Vagina (tissue), 2 donors: ENCODE measurements around the gene CFAP46. TPM values are rescaled to one million over a fixed set of nuclear protein-coding genes. Genes with fewer than 3 reads are reported as not detected.

Experiments used
- DNase-seq, 2 donors: peaks; one replicate each; pipeline ENCODE4 v3.0.0-alpha.2; 2017; ENCODE audit errors: extremely low spot score in 2 of 2
- H3K27ac ChIP-seq: fragments of 200-600 bp; sonication (generic); one replicate; pipeline ENCODE4 v1.5.1; 2019
- H3K27me3 ChIP-seq: fragments of 200-600 bp; sonication (generic); one replicate; pipeline ENCODE4 v1.5.1; 2019
- H3K36me3 ChIP-seq, 2 donors: fragments of 200-600 bp; sonication (generic); one replicate each; pipeline ENCODE4 v1.5.1; 2017 to 2019
- H3K4me1 ChIP-seq: fragments of 200-600 bp; sonication (generic); one replicate; pipeline ENCODE4 v1.5.1; 2019
- H3K4me3 ChIP-seq, 2 donors: fragments of 200-600 bp; sonication (generic); 1 replicate in 1 of 2; 2 replicates in 1 of 2; pipeline ENCODE4 v1.5.1; 2016 to 2019
- H3K9me3 ChIP-seq: fragments of 200-600 bp; sonication (generic); one replicate; pipeline ENCODE4 v1.5.1; 2019
- CTCF ChIP-seq, 3 experiments: fragments of 450-650 bp in 2 of 3; fragments of 200-600 bp in 1 of 3; sonication (generic) in 1 of 3; IDR thresholded peaks; one replicate each; pipeline ENCODE4 v1.5.1; 2017 to 2019; ENCODE audit warnings: antibody characterized with exemption in 3 of 3, mild to moderate bottlenecking in 2 of 3, moderate library complexity in 2 of 3
- POLR2A ChIP-seq, 2 donors: fragments of 450-650 bp; IDR thresholded peaks; one replicate each; pipeline ENCODE4 v1.6.1; 2017; ENCODE audit warnings: antibody characterized with exemption in 2 of 2, mild to moderate bottlenecking in 2 of 2, moderate library complexity in 2 of 2
- POLR2AphosphoS5 ChIP-seq, 2 donors: sonication (generic); formaldehyde crosslinking; IDR thresholded peaks; one replicate each; pipeline ENCODE4 v1.9.0; 2017; ENCODE audit warnings: antibody characterized with exemption in 2 of 2, mild to moderate bottlenecking in 2 of 2, low read depth in 1 of 2; ENCODE audit not compliant: insufficient read depth in 1 of 2
- intact Hi-C: fragments of 100-400 bp; cut with DNase I; formaldehyde crosslinking; loops from one replicate; pipeline ENCODE4 v1.15.1; 2023
- total RNA-seq: library from RNA; depleted of rRNA; stranded (reverse); fragments of >200 nt; gene quantifications from one replicate; pipeline ENCODE4 v1.2.3, GENCODE V29; 2016

Gene CFAP46
- total RNA-seq, 1 donor from 2014 or later: not detected

- no peaks in the 10 kb centered on the region for H3K9me3 ChIP-seq
- H3K27ac ChIP-seq: no peak overlapping the region
- DNase-seq: no peak
- H3K4me1 ChIP-seq: no peaks in the 10 kb centered on the region
- peaks cover 0 to 20% of the 10 kb centered on the region in 2 donors for H3K36me3 ChIP-seq
- intact Hi-C loops: no loop called here
- no peak overlapping the region for H3K4me3 ChIP-seq
- no peaks in the 10 kb centered on the region for H3K27me3 ChIP-seq
- TF ChIP-seq CTCF (IDR thresholded peaks at IDR 0.05) (no peak), POLR2A (IDR thresholded peaks at IDR 0.05) (no peak), POLR2AphosphoS5 (IDR thresholded peaks at IDR 0.05; ENCODE audit: insufficient read depth in 1 of 2, low read depth in 1 of 2) (no peak)
These were observed 178.8 kb downstream of the CFAP46 start for GRCh38 chr10:132763545-132763944.

- Histone ChIP-seq H3K9me3 (no peaks in the 10 kb centered on the region), H3K4me3 (no peak overlapping the region), H3K27ac (no peak overlapping the region), H3K4me1 (no peaks in the 10 kb centered on the region), H3K27me3 (no peaks in the 10 kb centered on the region), H3K36me3 (peaks cover 0 to 26% of the 10 kb centered on the region in 2 donors)
- intact Hi-C loops: no loop called here
- no peak for TF ChIP-seq POLR2A (IDR thresholded peaks at IDR 0.05)
- TF ChIP-seq POLR2AphosphoS5 (IDR thresholded peaks at IDR 0.05; ENCODE audit: insufficient read depth in 1 of 2, low read depth in 1 of 2): no peak
- TF ChIP-seq CTCF (IDR thresholded peaks at IDR 0.05): no peak
- no peak for DNase-seq
These were observed 180.1 kb downstream of the CFAP46 start for GRCh38 chr10:132762267-132762666.

GRCh38 chr10:132761395-132762060 lies 180.8 kb downstream of the CFAP46 start:
- TF ChIP-seq POLR2AphosphoS5 (IDR thresholded peaks at IDR 0.05; ENCODE audit: insufficient read depth in 1 of 2, low read depth in 1 of 2): no peak
- no peak for TF ChIP-seq POLR2A (IDR thresholded peaks at IDR 0.05)
- Histone ChIP-seq H3K36me3 (peaks cover 0 to 29% of the 10 kb centered on the region in 2 donors), H3K27ac (no peak overlapping the region), H3K4me1 (no peaks in the 10 kb centered on the region), H3K9me3 (no peaks in the 10 kb centered on the region), H3K27me3 (no peaks in the 10 kb centered on the region), H3K4me3 (no peak overlapping the region)
- intact Hi-C loops: no loop called here
- DNase-seq: no peak

- H3K36me3 ChIP-seq: peaks cover 0 to 41% of the 10 kb centered on the region in 2 donors
- DNase-seq: no peak
- intact Hi-C loops: no loop called here
- H3K4me1 ChIP-seq: no peaks in the 10 kb centered on the region
- no peak overlapping the region for H3K27ac ChIP-seq
- no peaks in the 10 kb centered on the region for H3K9me3 ChIP-seq
- H3K4me3 ChIP-seq: no peak overlapping the region
- TF ChIP-seq POLR2A (IDR thresholded peaks at IDR 0.05): no peak
- no peak for TF ChIP-seq CTCF (IDR thresholded peaks at IDR 0.05)
- no peak for TF ChIP-seq POLR2AphosphoS5 (IDR thresholded peaks at IDR 0.05; ENCODE audit: insufficient read depth in 1 of 2, low read depth in 1 of 2)
- no peaks in the 10 kb centered on the region for H3K27me3 ChIP-seq
These were observed 183.5 kb downstream of the CFAP46 start for GRCh38 chr10:132758865-132759264.

Other genes with a start within 250 kb of the CFAP46 start
- gene NKX6-2, start 156.4 kb downstream of the CFAP46 start, total RNA-seq: 0.49 TPM
- 0.49 TPM for gene ADGRA1, start 145.4 kb upstream of the CFAP46 start, total RNA-seq
- 3.4 TPM for gene KNDC1, start 217.6 kb upstream of the CFAP46 start, total RNA-seq